H1 (cell line): ENCODE data around the gene ONECUT2. TPM values are rescaled to one million over a fixed set of nuclear protein-coding genes. Genes with fewer than 3 reads are reported as not detected.

Source experiments
- CBX5 ChIP-seq: fragments of 300-800, 300-1000 bp; sonication (generic); IDR thresholded peaks from 2 replicates; pipeline ENCODE4 v1.7.1; 2016; ENCODE audit warnings: antibody characterized with exemption, low read length, low read depth
- CEBPB ChIP-seq: IDR thresholded peaks from 2 replicates; pipeline ENCODE4 v1.6.1; 2012; ENCODE audit warnings: low read depth, low read length
- CHD1 ChIP-seq: IDR thresholded peaks from 2 replicates; pipeline ENCODE4 v1.6.1; 2012; ENCODE audit warnings: low read depth, low read length, improper control_type of control experiment
- CREB1 ChIP-seq: IDR thresholded peaks from 2 replicates; pipeline ENCODE4 v1.6.1; 2012; ENCODE audit warnings: inconsistent platforms
- EZH2 ChIP-seq: fragments of 200-600 bp; sonication (generic); IDR thresholded peaks from 2 replicates; pipeline ENCODE4 v1.7.1; 2012; ENCODE audit warnings: low read depth, mild to moderate bottlenecking, moderate library complexity, low read length, inconsistent platforms; ENCODE audit not compliant: severe bottlenecking
- GTF2F1 ChIP-seq: IDR thresholded peaks from 2 replicates; pipeline ENCODE4 v1.6.1; 2012; ENCODE audit warnings: low read depth, low read length, improper control_type of control experiment, borderline replicate concordance
- HDAC2 ChIP-seq, 2 experiments: fragments of 300-600 bp in 1 of 2; sonication (generic) in 1 of 2; IDR thresholded peaks; 2 replicates each; pipeline ENCODE4 v1.6.1; 2011 to 2012; ENCODE audit warnings: low read depth in 2 of 2, low read length in 2 of 2, mild to moderate bottlenecking in 2 of 2, moderate library complexity in 2 of 2, borderline replicate concordance in 1 of 2, inconsistent platforms in 1 of 2
- HDAC6 ChIP-seq: IDR thresholded peaks from one replicate; pipeline ENCODE4 v1.7.1; 2012; ENCODE audit warnings: low read depth, mild to moderate bottlenecking, inconsistent platforms, low read length, moderate library complexity
- JUN ChIP-seq: IDR thresholded peaks from 2 replicates; pipeline ENCODE4 v1.6.1; 2011; ENCODE audit warnings: low read depth, mild to moderate bottlenecking, improper control_type of control experiment, low read length
- NANOG ChIP-seq: IDR thresholded peaks from 2 replicates; pipeline ENCODE4 v1.6.1; 2011; ENCODE audit warnings: low read length, low read depth, mild to moderate bottlenecking, inconsistent platforms; ENCODE audit not compliant: insufficient read depth, poor library complexity, severe bottlenecking
- POLR2A ChIP-seq, 2 experiments: IDR thresholded peaks; 1 replicate in 1 of 2; 2 replicates in 1 of 2; pipeline ENCODE4 v1.6.1; 2011; ENCODE audit warnings: low read depth in 2 of 2, low read length in 2 of 2, mild to moderate bottlenecking in 2 of 2; ENCODE audit errors: control extremely low read depth in 1 of 2
- POLR2AphosphoS5 ChIP-seq: IDR thresholded peaks from 2 replicates; pipeline ENCODE4 v1.6.1; 2011; ENCODE audit warnings: low read depth, low read length
- POU5F1 ChIP-seq: IDR thresholded peaks from 2 replicates; pipeline ENCODE4 v1.6.1; 2011; ENCODE audit warnings: low read depth, mild to moderate bottlenecking, low read length, moderate library complexity
- SIN3A ChIP-seq, 2 experiments: IDR thresholded peaks in 1 of 2; conservative IDR thresholded peaks in 1 of 2; 2 replicates each; pipeline ENCODE4 v1.6.1; 2011 to 2012; ENCODE audit warnings: low read length in 2 of 2, improper control_type of control experiment in 1 of 2, low read depth in 1 of 2, mild to moderate bottlenecking in 1 of 2
- SP1 ChIP-seq: IDR thresholded peaks from 2 replicates; pipeline ENCODE4 v1.6.1; 2011; ENCODE audit warnings: low read depth, low read length
- SP2 ChIP-seq: IDR thresholded peaks from 2 replicates; pipeline ENCODE4 v1.6.1; 2012; ENCODE audit warnings: mild to moderate bottlenecking, low read length, inconsistent platforms
- SP4 ChIP-seq: IDR thresholded peaks from 2 replicates; pipeline ENCODE4 v1.6.1; 2012; ENCODE audit warnings: low read length, inconsistent platforms
- SRF ChIP-seq: IDR thresholded peaks from 2 replicates; pipeline ENCODE4 v1.6.1; 2011; ENCODE audit warnings: mild to moderate bottlenecking, low read depth, low read length, moderate library complexity
- SUZ12 ChIP-seq: fragments of 200-600 bp; sonication (generic); IDR thresholded peaks from 2 replicates; pipeline ENCODE4 v1.6.1; 2012; ENCODE audit warnings: mild to moderate bottlenecking, inconsistent platforms, low read length, moderate library complexity, mixed read lengths
- TAF1 ChIP-seq: IDR thresholded peaks from 2 replicates; pipeline ENCODE4 v1.6.1; 2011; ENCODE audit warnings: mild to moderate bottlenecking, low read depth, low read length
- TCF12 ChIP-seq: IDR thresholded peaks from 2 replicates; pipeline ENCODE4 v1.6.1; 2011; ENCODE audit warnings: low read depth, mild to moderate bottlenecking, low read length
- TEAD4 ChIP-seq: IDR thresholded peaks from 2 replicates; pipeline ENCODE4 v1.6.1; 2012; ENCODE audit warnings: low read depth, low read length, inconsistent platforms, mixed read lengths
- YY1 ChIP-seq: IDR thresholded peaks from 2 replicates; pipeline ENCODE4 v1.6.1; 2011; ENCODE audit warnings: low read depth, mild to moderate bottlenecking, low read length
- ZNF274 ChIP-seq: IDR thresholded peaks from 2 replicates; pipeline ENCODE4 v1.7.0; 2012; ENCODE audit warnings: low read length, borderline replicate concordance; ENCODE audit errors: extremely low read depth
- polyA plus RNA-seq, 7 experiments: library from polyadenylated mRNA; depleted of rRNA in 3 of 7; stranded (reverse) in 5 of 7; unstranded in 2 of 7; fragments of >200 nt in 5 of 7; fragments of 200-250 nt in 2 of 7; gene quantifications; 1 replicate in 5 of 7; 2 replicates in 1 of 7; 4 replicates in 1 of 7; pipeline versions ENCODE4 v1.2.1 to v1.2.3, GENCODE V29; 2011 to 2013; ENCODE audit warnings: missing spikeins in 2 of 7, mixed read lengths in 2 of 7
- total RNA-seq: library from RNA; stranded (reverse); fragmentation: NEBNext Ultra II Directional; extraction: Animal tissue kit (Norgen Biotek cat#: 25700); gene quantifications from 2 replicates; pipeline ENCODE4 v1.2.1, GENCODE V29; 2021
- TF ChIP-seq, protein P1 (sequence below): IDR thresholded peaks from 2 replicates; pipeline ENCODE4 v1.6.1; 2011; ENCODE audit warnings: low read depth, mild to moderate bottlenecking, low read length; ENCODE audit not compliant: insufficient read depth

Gene ONECUT2
- total and polyA plus RNA-seq, 2 of the 8 experiments (the other 6 are each of a cell fraction or from before 2014, with no cell fraction given) = 0.38 to 1.9 TPM

DNA sequence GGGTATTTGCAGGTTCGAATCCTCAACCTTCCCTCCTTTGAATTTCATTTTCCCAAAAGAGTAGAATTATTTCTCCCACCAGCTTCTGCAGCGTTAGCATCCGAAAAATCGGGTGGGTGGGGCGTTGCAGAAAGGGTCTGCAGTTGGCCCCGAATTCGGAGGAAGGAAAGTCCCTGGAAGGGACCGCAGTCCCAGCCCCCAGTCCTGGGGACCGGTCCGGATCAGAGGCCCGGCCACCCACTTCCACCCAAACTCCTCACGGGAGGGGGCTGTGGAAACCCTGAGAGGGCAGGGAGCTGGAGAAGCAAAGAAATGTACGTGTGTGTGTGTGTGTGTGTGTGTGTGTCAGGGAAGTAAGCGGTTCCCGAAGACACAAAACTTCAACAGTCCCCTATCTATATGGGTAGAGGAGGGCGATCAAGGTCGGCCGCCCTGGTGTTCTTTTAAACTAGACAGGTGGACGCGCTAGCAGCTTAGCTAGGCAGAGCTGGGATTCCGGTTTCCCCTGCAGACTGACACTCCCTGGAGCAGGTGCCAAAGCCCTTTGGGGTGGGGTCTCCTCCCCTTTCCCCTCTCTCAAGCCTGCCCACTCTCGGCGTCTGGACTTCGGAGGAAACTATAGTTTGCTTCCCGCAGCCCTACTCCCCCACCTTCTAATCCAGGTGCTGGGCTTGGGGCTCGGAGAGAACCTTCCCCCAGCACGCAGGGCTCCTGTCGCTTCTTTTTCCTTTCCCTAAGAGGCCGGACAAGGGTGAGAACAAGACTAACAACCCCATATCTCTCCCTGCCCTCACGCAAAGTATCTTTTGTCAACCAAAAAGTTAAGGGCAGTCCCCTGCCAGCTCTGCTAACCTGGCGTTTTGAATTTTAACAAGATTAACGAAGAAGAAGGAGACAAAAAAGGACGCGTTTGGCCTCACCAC, 4.8 kb upstream of the ONECUT2 start (continued):
- no peak for TF ChIP-seq HDAC2 (IDR thresholded peaks at IDR 0.05; ENCODE audit: borderline replicate concordance in 1 of 2, low read depth in 2 of 2, low read length in 2 of 2)
- TF ChIP-seq, protein P1, sequence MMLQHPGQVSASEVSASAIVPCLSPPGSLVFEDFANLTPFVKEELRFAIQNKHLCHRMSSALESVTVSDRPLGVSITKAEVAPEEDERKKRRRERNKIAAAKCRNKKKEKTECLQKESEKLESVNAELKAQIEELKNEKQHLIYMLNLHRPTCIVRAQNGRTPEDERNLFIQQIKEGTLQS = no peak
- TF ChIP-seq POLR2A (IDR thresholded peaks at IDR 0.05; ENCODE audit: control extremely low read depth in 1 of 2, low read depth in 2 of 2, low read length in 2 of 2) = no peak
- TF ChIP-seq SIN3A (conservative IDR thresholded peaks at IDR 0.05 in 1 of 2, IDR thresholded peaks at IDR 0.05 in 1 of 2; ENCODE audit: low read depth in 1 of 2, low read length in 2 of 2) = no peak
- TF ChIP-seq GTF2F1 = no peak
- TF ChIP-seq CBX5 = no peak
- TF ChIP-seq EZH2 = peak; percentile 57
- no peak for TF ChIP-seq POLR2AphosphoS5
- TF ChIP-seq SP4 = no peak
- no peak for TF ChIP-seq POU5F1
- no peak for TF ChIP-seq JUN
- TF ChIP-seq CEBPB = no peak
- 0 out of 2 replicates have a peak, but pooled peaks have one; percentile 5 for TF ChIP-seq TCF12
- no peak for TF ChIP-seq SP2
- TF ChIP-seq CREB1 = no peak
- TF ChIP-seq NANOG = no peak
- no peak for TF ChIP-seq ZNF274
- TF ChIP-seq HDAC6 = no peak
- TF ChIP-seq TEAD4 = no peak
- no peak for TF ChIP-seq YY1
- no peak for TF ChIP-seq CHD1
- TF ChIP-seq SRF = no peak
- TF ChIP-seq SP1 = 0 out of 2 replicates have a peak, but pooled peaks have one; percentile 27
- no peak for TF ChIP-seq TAF1
- TF ChIP-seq SUZ12 = peak; percentile 82; the same call in 1 of the 2 replicates
